Ectodermal cell (in vitro differentiated cells): ENCODE results near the gene PPFIBP2.

Experiments used
- H3K27ac ChIP-seq: 2 replicates; pipeline ENCODE4 v1.7.0; 2013; ENCODE audit warnings: mild to moderate bottlenecking, low read depth, low read length; ENCODE audit not compliant: insufficient read depth, poor library complexity, severe bottlenecking
- H3K27me3 ChIP-seq: 2 replicates; pipeline ENCODE4 v1.7.0; 2013; ENCODE audit warnings: mild to moderate bottlenecking, low read length; ENCODE audit not compliant: insufficient read depth, control insufficient read depth, poor library complexity, severe bottlenecking
- H3K36me3 ChIP-seq: one replicate; pipeline ENCODE4 v1.7.0; 2013; ENCODE audit warnings: low read length; ENCODE audit not compliant: control insufficient read depth, insufficient read depth
- H3K4me1 ChIP-seq: one replicate; pipeline ENCODE4 v1.7.0; 2013; ENCODE audit warnings: low read length; ENCODE audit not compliant: control insufficient read depth, insufficient read depth
- H3K4me3 ChIP-seq: 2 replicates; pipeline ENCODE4 v1.7.0; 2013; ENCODE audit warnings: low read depth, low read length, control low read depth; ENCODE audit not compliant: insufficient read depth
- H3K9me3 ChIP-seq: 2 replicates; pipeline ENCODE4 v1.7.0; 2013; ENCODE audit warnings: mild to moderate bottlenecking, low read length, moderate library complexity; ENCODE audit not compliant: control insufficient read depth
- WGBS, 2 experiments: methylation state at CpG; one replicate each; pipeline ENCODE4 v1.1.7; 2013; ENCODE audit warnings: missing lambda C conversion rate in 2 of 2; 5-methylcytosine and 5-hydroxymethylcytosine counted together

The PPFIBP2 gene

DNA sequence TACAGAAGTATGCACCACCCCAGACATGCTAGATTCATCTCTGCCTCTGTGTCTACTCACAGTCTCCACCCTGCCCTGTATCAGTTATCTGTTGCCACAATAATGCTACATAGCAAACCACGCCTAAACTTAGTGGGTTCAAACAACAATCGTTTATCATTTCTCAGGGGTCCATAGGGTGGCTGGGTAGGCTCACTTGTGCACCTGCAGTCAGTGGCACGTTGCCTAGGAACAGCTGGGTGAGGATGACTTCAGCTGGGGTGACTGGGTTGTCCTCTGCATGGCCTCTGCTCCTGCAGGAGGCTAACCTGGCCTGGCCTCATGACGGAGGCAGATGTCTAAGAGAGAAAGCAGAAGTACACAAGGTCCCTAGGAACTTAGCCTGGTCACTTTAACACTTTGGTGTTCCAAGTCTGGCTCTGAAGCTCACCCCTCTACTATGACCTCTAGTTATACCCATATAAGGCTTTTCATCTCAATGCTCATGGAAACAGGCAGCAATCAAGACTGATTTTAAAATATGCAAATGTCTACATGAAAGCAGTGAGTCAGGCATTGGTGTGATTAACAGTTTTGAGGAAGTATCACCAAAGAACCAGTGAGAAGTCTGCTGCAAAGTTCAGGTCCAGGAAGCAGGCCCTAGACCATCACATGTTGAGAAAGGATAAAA lies 17.8 kb upstream of the PPFIBP2 start:
- Histone ChIP-seq H3K27ac (no peak overlapping the region), H3K36me3 (no peaks in the 10 kb centered on the region), H3K9me3 (no peaks in the 10 kb centered on the region), H3K4me1 (peaks cover 3% of the 10 kb centered on the region), H3K27me3 (no peaks in the 10 kb centered on the region), H3K4me3 (no peak overlapping the region)
- WGBS, 2 experiments: 94 to 96% methylated on average over 4 of the region's 4 CpGs

DNA sequence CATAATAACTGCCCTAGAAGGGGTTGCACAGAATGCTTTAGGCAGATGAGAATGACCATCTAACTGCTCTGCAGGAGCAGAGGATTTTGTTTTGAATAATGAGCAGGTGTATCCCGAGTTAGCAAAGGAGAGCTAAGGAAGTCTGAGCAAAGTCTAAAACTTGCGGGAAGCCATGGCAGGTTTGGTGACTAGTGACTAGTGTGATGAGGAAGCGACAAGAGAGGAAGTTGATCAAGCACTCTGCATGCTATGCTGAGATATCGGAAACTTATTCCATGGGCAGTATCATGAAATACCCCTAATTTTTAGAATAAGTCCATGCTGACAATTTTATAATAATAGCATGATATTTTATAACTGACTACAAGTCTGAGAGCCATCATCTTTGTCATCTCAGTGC lies 15.6 kb upstream of the PPFIBP2 start:
- WGBS, 2 experiments: 91 to 95% methylated on average over 4 of the region's 4 CpGs
- Histone ChIP-seq H3K9me3 (no peaks in the 10 kb centered on the region), H3K27ac (no peak overlapping the region), H3K4me3 (no peak overlapping the region), H3K27me3 (no peaks in the 10 kb centered on the region), H3K4me1 (peaks cover 3% of the 10 kb centered on the region), H3K36me3 (no peaks in the 10 kb centered on the region)

DNA sequence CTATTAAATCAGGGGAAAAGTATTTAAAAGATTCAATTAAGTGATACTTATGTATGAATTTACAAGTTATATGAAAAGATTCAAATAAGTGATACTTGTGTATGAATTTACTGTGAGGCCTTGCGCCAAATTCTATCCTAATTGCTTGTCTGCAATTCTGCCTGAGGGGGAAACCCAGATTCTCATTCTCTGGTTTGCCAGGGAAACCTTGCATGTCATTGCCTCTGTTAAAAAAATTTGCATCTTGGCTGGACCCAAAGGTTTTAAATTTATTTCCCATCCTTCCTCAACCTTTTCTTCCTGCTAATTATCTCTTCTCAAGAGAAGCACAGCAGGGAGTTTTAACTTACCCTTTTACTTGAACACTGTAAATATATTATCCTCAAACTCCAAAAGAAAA lies 14.7 kb upstream of the PPFIBP2 start:
- 86 to 87% methylated on average over 1 of the region's 1 CpG for WGBS, 2 experiments
- H3K27me3 ChIP-seq: no peaks in the 10 kb centered on the region
- no peaks in the 10 kb centered on the region for H3K36me3 ChIP-seq
- H3K9me3 ChIP-seq: no peaks in the 10 kb centered on the region
- H3K4me1 ChIP-seq: peaks cover 3% of the 10 kb centered on the region
- H3K4me3 ChIP-seq: no peak overlapping the region
- H3K27ac ChIP-seq: no peak overlapping the region

DNA sequence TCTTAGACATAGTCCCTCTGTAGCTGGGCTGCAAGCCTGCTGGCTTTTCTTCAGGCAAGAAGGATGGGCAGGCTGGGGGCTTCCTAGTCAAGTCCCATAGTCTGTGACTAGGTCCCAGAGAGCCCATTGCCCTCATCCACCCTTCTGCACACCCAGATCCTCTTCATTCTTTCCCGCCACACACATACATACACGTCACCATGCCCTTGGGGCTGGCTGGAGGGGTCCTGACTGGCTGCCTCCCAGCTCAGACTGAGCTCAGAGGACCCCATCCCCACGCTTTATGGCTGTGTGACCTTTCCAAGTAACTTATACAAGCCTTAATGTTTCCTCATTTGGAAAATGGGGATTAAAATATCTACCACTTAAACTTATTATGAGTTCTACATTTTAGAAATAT lies 13.5 kb upstream of the PPFIBP2 start:
- Histone ChIP-seq H3K36me3 (no peaks in the 10 kb centered on the region), H3K27me3 (no peaks in the 10 kb centered on the region), H3K4me3 (no peak overlapping the region), H3K9me3 (no peaks in the 10 kb centered on the region), H3K27ac (no peak overlapping the region), H3K4me1 (peaks cover 3% of the 10 kb centered on the region)
- 85% methylated on average over 3 of the region's 3 CpGs for WGBS, 2 experiments

DNA sequence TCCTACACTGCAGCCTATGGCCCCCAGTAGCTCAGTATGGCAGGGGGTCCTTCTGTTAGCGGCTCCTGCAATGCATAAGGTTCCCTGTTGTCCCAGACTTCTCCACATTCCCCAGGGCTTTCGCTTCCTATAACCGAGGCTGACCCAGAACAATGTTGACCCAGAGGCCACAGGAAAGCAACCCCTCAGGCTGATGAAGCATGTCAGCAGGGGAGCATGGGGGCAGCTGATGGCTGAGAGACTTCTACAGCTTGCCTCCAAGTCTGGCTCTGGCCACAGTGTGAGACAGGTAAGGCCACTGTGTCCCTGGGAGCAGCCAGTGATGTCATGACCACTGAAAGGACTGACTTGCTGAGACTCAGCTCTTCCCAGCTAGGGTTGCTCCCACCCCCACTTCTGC lies 12.5 kb upstream of the PPFIBP2 start:
- 69 to 75% methylated on average over 3 of the region's 3 CpGs for WGBS, 2 experiments
- H3K9me3 ChIP-seq: no peaks in the 10 kb centered on the region
- no peak overlapping the region for H3K27ac ChIP-seq
- peaks cover 3% of the 10 kb centered on the region for H3K4me1 ChIP-seq
- H3K4me3 ChIP-seq: no peak overlapping the region
- H3K36me3 ChIP-seq: no peaks in the 10 kb centered on the region
- no peaks in the 10 kb centered on the region for H3K27me3 ChIP-seq

DNA sequence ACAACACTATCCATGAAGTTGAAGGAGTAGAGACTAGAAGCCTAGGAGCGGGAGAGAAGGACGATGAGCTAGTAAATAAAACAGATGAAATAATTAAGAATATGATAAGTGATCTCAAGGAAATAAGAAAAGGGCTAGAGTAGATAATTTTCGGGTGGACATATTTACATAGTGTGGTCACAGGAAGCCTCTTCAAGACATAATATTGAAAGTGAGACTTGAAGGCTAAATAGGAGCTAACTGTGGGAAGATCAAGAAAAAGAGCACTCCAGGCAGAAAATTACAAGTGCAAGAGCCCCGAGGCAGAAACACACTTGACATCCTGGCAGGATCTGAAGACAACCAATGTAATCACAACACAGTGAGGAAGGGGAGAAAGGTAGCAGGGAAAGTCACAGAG lies 11.9 kb upstream of the PPFIBP2 start:
- 91 to 92% methylated on average over 4 of the region's 4 CpGs for whole genome bisulfite sequencing, 2 experiments
- Histone ChIP-seq H3K27me3 (no peaks in the 10 kb centered on the region), H3K36me3 (no peaks in the 10 kb centered on the region)

DNA sequence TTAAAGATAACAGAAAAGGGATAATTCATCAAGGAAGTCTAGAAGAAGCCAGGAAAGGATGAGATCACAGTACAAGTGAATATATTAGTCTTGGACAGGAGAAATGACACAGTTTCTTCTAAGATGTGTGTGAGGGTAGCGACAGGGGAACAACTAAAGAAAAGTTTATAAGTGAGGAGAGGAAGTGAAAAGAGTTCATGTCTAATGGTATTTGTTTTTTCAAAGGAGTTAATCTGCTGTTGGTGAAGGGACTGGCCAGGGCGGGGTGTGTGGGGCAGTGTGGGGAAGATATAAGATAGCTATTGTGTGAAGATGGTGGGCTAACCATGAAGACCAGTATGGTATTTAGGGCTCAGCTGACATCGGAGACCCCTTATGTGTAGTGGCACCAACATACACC lies 7.6 kb upstream of the PPFIBP2 start:
- no peaks in the 10 kb centered on the region for H3K9me3 ChIP-seq
- no peaks in the 10 kb centered on the region for H3K36me3 ChIP-seq
- no peak overlapping the region for H3K4me3 ChIP-seq
- no peaks in the 10 kb centered on the region for H3K27me3 ChIP-seq
- WGBS, 2 experiments: 94 to 99% methylated on average over 3 of the region's 3 CpGs
- no peak overlapping the region for H3K27ac ChIP-seq
- no peaks in the 10 kb centered on the region for H3K4me1 ChIP-seq

More for the DNA sequence above, 11.9 kb upstream of the PPFIBP2 start:
- Histone ChIP-seq H3K9me3 (no peaks in the 10 kb centered on the region), H3K4me3 (no peak overlapping the region), H3K4me1 (peaks cover 3% of the 10 kb centered on the region), H3K27ac (no peak overlapping the region)

DNA sequence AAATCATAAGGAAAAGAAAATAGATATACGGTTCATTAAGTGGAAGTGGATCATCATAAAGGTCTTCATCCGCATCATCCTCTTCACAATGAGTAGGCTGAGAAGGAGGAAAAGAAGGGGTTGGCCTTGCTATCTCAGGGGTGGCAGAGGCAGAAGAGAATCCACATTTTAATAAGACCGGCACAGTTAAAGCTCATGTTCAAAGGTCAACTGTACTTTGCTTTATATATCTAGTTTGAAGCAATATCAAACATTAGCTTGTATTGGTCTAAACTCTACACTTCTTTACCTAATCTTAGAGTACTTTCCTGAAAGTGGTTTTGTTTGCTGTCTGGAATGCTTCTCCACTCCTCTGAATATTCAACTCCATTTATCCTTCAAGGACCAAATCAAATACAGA lies 5.7 kb upstream of the PPFIBP2 start:
- Histone ChIP-seq H3K36me3 (no peaks in the 10 kb centered on the region), H3K27ac (no peak overlapping the region), H3K9me3 (no peaks in the 10 kb centered on the region), H3K4me1 (peaks cover 4% of the 10 kb centered on the region), H3K27me3 (no peaks in the 10 kb centered on the region), H3K4me3 (no peak overlapping the region)
- WGBS, 2 experiments: 93 to 100% methylated on average over 3 of the region's 3 CpGs

DNA sequence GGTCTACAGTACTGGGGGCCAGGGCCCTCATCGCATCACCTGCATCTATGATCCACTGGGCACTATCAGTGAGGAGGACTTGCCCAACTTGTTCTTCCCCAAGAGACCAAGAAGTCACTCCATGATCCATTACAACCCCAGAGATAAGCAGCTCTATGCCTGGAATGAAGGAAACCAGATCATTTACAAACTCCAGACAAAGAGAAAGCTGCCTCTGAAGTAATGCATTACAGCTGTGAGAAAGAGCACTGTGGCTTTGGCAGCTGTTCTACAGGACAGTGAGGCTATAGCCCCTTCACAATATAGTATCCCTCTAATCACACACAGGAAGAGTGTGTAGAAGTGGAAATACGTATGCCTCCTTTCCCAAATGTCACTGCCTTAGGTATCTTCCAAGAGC lies 3.8 kb upstream of the PPFIBP2 start:
- no peak overlapping the region for H3K27ac ChIP-seq
- H3K4me3 ChIP-seq: no peak overlapping the region
- H3K9me3 ChIP-seq: no peaks in the 10 kb centered on the region
- peaks cover 14% of the 10 kb centered on the region for H3K27me3 ChIP-seq
- no peaks in the 10 kb centered on the region for H3K36me3 ChIP-seq
- H3K4me1 ChIP-seq: peaks cover 5% of the 10 kb centered on the region
- 83 to 93% methylated on average over 2 of the region's 2 CpGs for WGBS, 2 experiments

DNA sequence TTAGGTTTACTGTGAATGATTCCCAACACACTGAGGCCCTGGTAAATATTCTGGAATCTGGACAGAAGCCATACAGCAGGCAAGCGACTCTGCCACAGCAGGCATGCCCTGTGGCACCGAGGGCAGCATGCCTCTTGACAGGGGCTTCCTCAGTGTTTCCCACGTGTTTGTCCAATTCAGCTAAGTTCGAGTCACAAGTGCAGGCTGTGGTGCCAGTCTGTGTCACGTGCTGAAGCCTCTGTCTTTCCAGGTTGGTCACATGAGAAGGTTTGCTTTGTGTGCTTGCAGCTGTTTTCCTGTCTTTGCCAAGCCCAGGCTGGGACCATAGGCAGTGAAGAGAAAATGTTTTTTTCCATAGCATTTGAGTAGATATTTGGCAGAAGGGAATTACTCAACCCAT lies 2.4 kb upstream of the PPFIBP2 start:
- WGBS, 2 experiments: 90 to 93% methylated on average over 5 of the region's 5 CpGs

More for the DNA sequence above, 2.4 kb upstream of the PPFIBP2 start:
- Histone ChIP-seq H3K4me1 (peaks cover 5% of the 10 kb centered on the region), H3K4me3 (no peak overlapping the region), H3K27ac (no peak overlapping the region), H3K27me3 (peaks cover 24% of the 10 kb centered on the region), H3K36me3 (no peaks in the 10 kb centered on the region), H3K9me3 (no peaks in the 10 kb centered on the region)
